Measurements from ENCODE around the gene TCERG1.

The TCERG1 gene

GRCh38 chr5:146513462-146513861 is 66.3 kb downstream of the TCERG1 start:
- no peak overlapping the region for H3K4me3 ChIP-seq (ENCODE audit: low read length)
- DNase-seq (ENCODE audit: low read depth, low spot score), result no peak

DNA sequence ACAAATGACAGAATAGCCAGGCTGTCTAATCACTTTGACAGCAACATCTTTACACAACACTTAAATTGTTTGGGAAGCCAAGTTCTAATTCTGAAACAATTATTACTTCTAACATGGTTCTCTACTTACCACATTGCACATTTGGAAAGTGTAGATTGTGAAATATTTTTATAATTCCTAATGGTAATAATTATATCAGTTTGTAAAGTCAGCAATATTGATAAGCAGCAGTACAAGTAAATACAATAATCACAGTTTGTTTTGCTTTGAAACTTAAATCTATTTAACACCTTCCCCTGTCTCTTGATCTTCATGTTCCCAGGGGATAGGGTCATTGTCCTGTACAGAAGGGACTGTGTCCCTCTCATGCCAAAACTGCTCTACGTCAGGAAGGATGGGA is 67.4 kb downstream of the TCERG1 start:
- DNase-seq (ENCODE audit: low read depth, low spot score), result no peak
- H3K4me3 ChIP-seq (ENCODE audit: low read length), result no peak overlapping the region

DNA sequence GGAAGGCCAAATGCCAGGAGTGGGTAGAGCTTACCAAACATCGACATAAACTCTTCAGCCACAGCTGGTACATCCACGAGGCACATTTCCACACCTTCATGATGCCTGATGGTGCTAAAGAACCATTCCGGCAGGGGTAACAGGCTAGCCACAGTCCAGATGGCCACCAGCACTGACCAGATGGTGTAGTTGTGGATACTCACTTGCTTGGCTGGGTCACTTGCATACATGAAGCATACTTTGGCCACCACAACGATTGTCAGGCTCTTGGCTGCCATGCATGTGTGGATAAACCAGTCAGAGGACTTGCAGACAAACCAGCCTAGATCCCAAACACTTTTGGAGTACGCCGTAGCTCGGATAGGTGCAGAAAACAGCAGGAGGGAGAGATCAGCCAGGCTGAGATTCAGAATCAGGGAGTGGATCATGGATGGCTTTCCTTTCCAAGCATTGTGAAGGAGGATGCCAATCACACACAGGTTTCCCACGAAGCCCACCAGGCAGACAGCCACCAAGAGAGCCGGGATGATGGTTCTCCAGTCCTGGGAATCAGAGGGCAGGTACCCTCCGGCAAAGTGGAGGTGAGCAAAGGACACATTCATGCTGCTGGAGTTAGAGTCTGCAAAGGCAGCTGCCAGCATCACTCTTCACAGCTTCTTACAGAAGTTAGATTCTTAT is 68.5 kb downstream of the TCERG1 start:
- DNase-seq (ENCODE audit: low read depth, low spot score), result no peak
- H3K4me3 ChIP-seq (ENCODE audit: low read length), result no peak overlapping the region

GRCh38 chr5:146516151-146516475 is 69.0 kb downstream of the TCERG1 start, which contains the start of gene GPR151:
GPR151 (minus strand) TSS chr5:146516190; CDS start chr5:146516113, 77 bp downstream.
- no peak within 1 kb of the TSS for H3K4me3 ChIP-seq (ENCODE audit: low read length)
- peak; percentile 9 for DNase-seq (ENCODE audit: low read depth, low spot score)

DNA sequence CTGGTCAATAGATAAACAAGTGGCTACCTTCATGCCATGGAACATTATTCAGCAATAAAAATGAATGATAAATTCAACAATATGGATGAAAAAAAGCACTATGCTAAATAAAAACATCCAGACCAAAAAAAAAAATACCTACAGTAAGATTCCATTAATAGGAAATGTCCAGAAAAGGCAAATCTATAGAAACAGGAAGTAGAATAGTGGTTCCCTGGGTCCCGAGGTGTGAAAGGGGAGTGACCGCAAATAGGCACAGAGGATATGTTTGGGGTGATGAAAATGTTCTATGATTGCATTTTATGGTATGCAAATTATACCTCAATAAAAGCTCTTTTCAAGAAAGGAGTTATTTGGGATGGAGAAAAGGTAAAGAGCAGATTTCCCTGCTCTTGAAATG is 72.4 kb downstream of the TCERG1 start:
- DNase-seq (ENCODE audit: low read depth, low spot score), result no peak
- no peak overlapping the region for H3K4me3 ChIP-seq (ENCODE audit: low read length)

DNA sequence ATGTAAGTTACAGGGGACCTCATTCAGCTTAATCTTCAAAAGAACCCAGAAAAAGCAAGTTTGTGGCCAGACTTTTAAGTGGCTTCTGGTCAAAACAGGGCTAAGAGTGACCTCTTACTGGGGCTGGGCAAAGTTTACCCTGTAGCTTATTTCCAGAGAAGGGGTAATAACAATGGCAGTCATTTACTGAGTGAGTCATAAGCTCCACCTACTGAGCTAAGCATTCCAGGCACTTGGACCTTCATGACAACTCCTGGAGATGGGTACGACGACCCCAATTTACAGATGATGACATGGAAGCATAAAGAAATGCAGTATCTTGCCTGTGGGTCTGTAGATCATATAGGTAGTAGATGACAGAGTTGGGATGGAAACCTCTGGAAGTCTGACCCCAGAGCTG is 73.6 kb downstream of the TCERG1 start:
- H3K4me3 ChIP-seq (ENCODE audit: low read length), result no peak overlapping the region
- DNase-seq (ENCODE audit: low read depth, low spot score), result no peak

DNA sequence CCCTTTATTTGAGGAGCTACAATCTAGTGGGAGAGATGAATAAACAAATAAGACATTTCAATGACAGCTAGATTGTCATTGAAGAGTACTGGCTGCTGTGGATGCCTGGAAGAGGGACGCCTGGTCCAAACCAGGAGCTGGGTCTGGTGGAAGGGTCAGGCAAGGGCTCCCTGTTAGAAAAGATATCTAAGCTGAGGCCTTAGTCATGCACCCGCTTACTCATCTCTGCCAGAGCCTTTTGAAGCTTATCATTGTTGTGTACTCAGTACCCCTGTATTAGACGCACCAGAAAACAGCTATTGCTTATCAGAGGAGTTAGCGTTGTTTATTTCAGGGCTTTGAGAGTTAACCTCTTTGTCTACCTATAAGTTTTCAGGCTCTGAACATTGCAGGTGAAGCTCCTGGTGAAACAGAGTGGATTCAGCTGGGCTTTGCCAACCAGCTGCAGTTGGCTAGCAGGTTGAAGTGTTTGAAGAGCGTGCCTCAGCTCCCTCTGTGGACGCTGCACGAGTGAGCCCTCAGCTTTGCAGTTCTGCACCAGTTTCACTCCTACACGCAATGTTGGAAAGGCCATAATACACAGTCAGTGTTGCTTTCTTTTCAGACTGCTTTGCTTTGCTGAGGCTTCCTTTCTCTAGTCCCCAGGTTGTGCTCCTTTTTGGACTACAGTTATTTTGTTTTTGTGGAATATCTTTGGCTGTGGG is 74.4 kb downstream of the TCERG1 start:
- no peak for DNase-seq (ENCODE audit: low read depth, low spot score)
- H3K4me3 ChIP-seq (ENCODE audit: low read length), result no peak overlapping the region

- no peak for DNase-seq (ENCODE audit: low read depth, low spot score)
- no peak overlapping the region for H3K4me3 ChIP-seq (ENCODE audit: low read length)
Measured at GRCh38 chr5:146523698-146524097, 76.6 kb downstream of the TCERG1 start.

GRCh38 chr5:146527785-146528184 is 80.7 kb downstream of the TCERG1 start:
- H3K4me3 ChIP-seq (ENCODE audit: low read length), result no peak overlapping the region
- DNase-seq (ENCODE audit: low read depth, low spot score), result no peak

- no peak for DNase-seq (ENCODE audit: low read depth, low spot score)
- no peak overlapping the region for H3K4me3 ChIP-seq (ENCODE audit: low read length)
Measured at GRCh38 chr5:146528236-146528635, 81.1 kb downstream of the TCERG1 start.

DNA sequence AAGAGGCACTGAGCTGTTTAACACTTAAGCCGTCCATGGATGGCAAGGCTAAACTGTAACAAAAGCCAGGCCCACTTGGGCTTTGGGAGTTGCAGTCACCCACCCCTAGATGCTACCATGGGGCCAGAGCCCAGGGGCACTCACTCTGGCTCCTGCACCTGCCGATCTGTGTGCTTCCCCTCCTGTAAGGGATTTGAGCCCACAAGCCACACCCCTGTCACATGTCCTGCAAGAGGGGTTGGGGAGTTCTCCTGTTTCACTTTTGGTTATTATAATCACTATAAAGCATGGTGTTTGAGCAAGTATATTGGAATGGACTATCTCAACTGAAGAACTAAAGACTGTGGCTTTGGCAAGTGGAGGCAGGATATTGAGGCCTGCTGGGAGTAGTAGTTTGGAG is 82.9 kb downstream of the TCERG1 start:
- DNase-seq (ENCODE audit: low read depth, low spot score), result peak; percentile 8
- H3K4me3 ChIP-seq (ENCODE audit: low read length), result no peak overlapping the region

DNA sequence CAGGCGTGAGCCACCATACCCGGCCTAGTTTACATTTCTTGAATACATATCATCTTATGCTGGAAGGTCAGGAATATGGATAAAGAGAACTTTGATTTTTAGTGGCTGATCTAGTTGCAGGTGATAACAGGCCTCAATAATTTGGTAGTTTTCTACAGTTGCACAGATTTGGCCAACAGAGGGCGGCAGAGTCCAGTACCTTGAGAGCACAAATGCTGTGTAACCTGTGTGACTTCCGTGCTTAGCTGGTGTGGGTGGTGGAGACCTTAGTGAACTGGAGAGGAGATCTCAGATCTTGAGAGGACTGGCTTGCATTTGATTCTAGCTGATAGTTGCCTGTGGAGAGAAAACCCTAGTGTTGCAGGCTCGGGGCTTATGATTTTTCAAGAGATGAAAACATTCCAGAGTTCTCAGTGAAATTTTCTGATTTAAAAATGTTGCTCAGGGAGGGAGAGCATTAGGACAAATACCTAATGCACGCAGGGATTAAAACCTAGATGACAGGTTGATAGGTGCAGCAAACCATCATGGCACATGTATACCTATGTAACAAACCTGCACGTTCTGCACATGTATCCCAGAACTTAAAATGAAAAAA is 86.2 kb downstream of the TCERG1 start:
- no peak overlapping the region for H3K4me3 ChIP-seq (ENCODE audit: low read length)
- DNase-seq (ENCODE audit: low read depth, low spot score), result peak; percentile 72

DNA sequence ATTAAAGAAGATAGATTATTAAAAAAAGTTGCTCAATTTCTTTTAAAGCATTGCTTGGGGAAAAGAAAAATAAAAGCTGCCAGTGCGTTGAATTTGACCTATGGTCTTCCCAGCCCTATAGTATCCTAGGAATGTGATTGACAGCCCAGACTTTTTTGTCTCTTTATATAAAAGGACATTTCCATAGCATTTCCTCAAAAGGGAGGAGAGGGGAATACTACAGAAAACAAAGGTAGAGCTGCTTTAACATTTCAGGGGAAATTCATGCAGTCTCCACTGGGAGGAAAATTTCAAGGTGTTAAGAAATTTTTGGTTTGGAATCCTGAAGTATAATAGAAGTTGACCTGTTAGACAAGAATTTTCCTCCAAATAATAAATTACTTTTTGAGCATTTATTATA is 86.7 kb downstream of the TCERG1 start:
- no peak overlapping the region for H3K4me3 ChIP-seq (ENCODE audit: low read length)
- DNase-seq (ENCODE audit: low read depth, low spot score), result no peak

DNA sequence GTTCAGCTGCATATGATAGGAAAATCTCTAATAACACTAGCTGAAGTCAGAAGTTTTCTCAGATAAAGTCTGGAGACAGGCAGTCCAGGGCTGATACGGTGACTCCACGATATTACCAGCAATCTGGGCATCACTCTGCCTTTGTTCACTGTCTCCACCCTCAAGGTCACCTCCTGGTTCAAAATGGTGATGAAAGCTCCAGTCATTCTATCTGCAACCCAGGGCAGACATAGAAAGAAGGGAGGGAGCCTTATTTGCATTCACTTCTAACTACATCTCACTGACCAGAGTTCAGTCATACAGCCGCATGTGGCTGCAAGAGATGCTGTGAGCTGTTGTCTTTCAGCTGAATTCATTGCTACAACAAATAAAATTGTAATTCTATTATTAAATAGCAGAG is 91.3 kb downstream of the TCERG1 start:
- H3K4me3 ChIP-seq (ENCODE audit: low read length), result no peak overlapping the region
- no peak for DNase-seq (ENCODE audit: low read depth, low spot score)

DNA sequence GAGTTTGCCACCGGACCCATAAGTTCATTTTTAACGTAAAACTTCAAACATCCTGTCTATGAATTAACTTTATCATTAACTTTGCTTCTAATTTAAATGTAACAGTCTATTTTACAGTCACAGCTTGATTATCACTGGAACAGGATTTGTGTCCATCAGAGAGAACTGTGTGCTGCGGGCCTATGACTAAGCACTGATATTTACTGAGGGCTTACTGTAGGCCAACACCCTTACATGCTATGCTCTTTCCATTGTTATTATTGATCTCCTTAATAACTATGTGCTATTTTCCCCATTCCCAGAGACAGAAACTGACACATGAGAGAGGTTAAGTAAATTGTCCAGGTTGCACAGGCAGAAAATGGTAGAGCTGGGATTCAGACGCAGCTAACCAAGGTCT is 92.8 kb downstream of the TCERG1 start:
- no peak for DNase-seq (ENCODE audit: low read depth, low spot score)
- H3K4me3 ChIP-seq (ENCODE audit: low read length), result no peak overlapping the region

- H3K4me3 ChIP-seq (ENCODE audit: low read length), result no peak overlapping the region
- DNase-seq (ENCODE audit: low read depth, low spot score), result no peak
Measured at GRCh38 chr5:146540414-146540813, 93.3 kb downstream of the TCERG1 start.

GRCh38 chr5:146541958-146542849 is 95.1 kb downstream of the TCERG1 start:
- H3K4me3 ChIP-seq (ENCODE audit: low read length), result no peak overlapping the region
- DNase-seq (ENCODE audit: low read depth, low spot score), result peak; percentile 37

- H3K4me3 ChIP-seq (ENCODE audit: low read length), result no peak overlapping the region
- no peak for DNase-seq (ENCODE audit: low read depth, low spot score)
Measured at GRCh38 chr5:146544232-146544631, 97.1 kb downstream of the TCERG1 start.

DNA sequence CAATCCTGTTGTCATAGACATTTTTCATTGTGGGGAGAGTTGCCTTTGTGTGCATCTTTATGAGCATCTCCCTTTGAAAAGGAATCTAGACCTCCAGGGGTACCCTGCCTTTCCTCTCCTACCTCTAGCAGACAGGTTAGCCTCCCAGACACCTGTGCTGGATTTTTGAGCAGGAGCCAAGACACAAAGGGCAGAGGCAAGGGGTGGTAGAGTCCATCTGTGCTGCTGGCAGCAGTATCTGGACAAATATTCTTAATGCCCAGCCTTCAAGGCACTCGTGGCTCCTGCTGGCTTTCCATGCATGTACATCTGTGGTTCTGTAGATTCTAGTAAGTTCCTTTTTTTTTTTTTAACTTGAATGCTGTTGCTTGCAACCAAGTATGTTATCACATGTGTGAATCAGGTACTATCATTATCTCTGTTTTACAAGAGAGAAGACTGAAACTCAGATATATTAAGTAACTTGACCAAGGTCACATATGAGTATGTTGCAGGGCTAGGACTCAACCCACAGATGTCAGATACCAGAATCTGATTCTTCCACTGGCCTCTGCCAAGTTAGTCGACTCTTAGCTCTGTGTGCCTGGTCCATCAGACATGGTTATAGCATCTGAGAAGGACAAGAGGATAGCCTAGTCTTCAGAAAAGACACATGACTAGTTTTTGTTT is 101.8 kb downstream of the TCERG1 start:
- H3K4me3 ChIP-seq (ENCODE audit: low read length), result no peak overlapping the region
- no peak for DNase-seq (ENCODE audit: low read depth, low spot score)
